Measurements from ENCODE around the gene MACO1. TPM values are rescaled to one million over a fixed set of nuclear protein-coding genes. Genes with fewer than 3 reads are reported as not detected.
"Not testable (repeated sequence)": the region's sequence is repeated elsewhere in the genome, so short reads cannot be mapped to it uniquely, and the experiment has no call there.

The MACO1 gene
- total RNA-seq, 2 donors from 2014 or later = 17.7 to 28.2 TPM

- H3K4me3 ChIP-seq = no peak overlapping the region
- H3K27ac ChIP-seq = no peak overlapping the region
- no peak for DNase-seq
- intact Hi-C loops (cut with DNase I) = no loop called here
- H3K9ac ChIP-seq (ENCODE audit: low read depth in 2 of 2, low read length in 2 of 2) = no peak overlapping the region
- H3K4me1 ChIP-seq = no peaks in the 10 kb centered on the region
- H3K9me3 ChIP-seq = no peaks in the 10 kb centered on the region
- no peaks in the 10 kb centered on the region for H3K27me3 ChIP-seq
- TF ChIP-seq CTCF (IDR thresholded peaks at IDR 0.05) = no peak
- no peaks in the 10 kb centered on the region for H3K36me3 ChIP-seq
Observed at GRCh38 chr1:25439287-25439686, 8.6 kb downstream of the MACO1 start.

GRCh38 chr1:25442178-25442577, 11.5 kb downstream of the MACO1 start:
- DNase-seq = no peak
- no peaks in the 10 kb centered on the region for H3K27me3 ChIP-seq
- intact Hi-C loops (cut with DNase I) = no loop called here
- no peak overlapping the region for H3K4me3 ChIP-seq
- no peak overlapping the region for H3K9ac ChIP-seq (ENCODE audit: low read depth in 2 of 2, low read length in 2 of 2)
- no peaks in the 10 kb centered on the region for H3K9me3 ChIP-seq
- H3K4me1 ChIP-seq = no peaks in the 10 kb centered on the region
- TF ChIP-seq CTCF (IDR thresholded peaks at IDR 0.05) = no peak
- no peaks in the 10 kb centered on the region for H3K36me3 ChIP-seq
- no peak overlapping the region for H3K27ac ChIP-seq

- intact Hi-C loops (cut with DNase I) = no loop called here
- no peaks in the 10 kb centered on the region for H3K4me1 ChIP-seq
- no peak overlapping the region for H3K27ac ChIP-seq
Observed at GRCh38 chr1:25443030-25443699, 12.5 kb downstream of the MACO1 start.

GRCh38 chr1:25444604-25445003, 13.9 kb downstream of the MACO1 start:
- H3K4me1 ChIP-seq; H3K4me3 ChIP-seq; intact Hi-C loops (cut with DNase I): not testable (repeated sequence)

More at GRCh38 chr1:25443030-25443699, 12.5 kb downstream of the MACO1 start:
- Histone ChIP-seq H3K9me3 (no peaks in the 10 kb centered on the region), H3K27me3 (no peaks in the 10 kb centered on the region), H3K36me3 (no peaks in the 10 kb centered on the region), H3K4me3 (no peak overlapping the region), H3K9ac (ENCODE audit: low read depth in 2 of 2, low read length in 2 of 2) (no peak overlapping the region)
- TF ChIP-seq CTCF (IDR thresholded peaks at IDR 0.05) = no peak
- no peak for DNase-seq

GRCh38 chr1:25445993-25446538, 15.4 kb downstream of the MACO1 start:
- no peak for TF ChIP-seq CTCF (IDR thresholded peaks at IDR 0.05)
- H3K4me1 ChIP-seq = no peaks in the 10 kb centered on the region
- DNase-seq = no peak
- no peak overlapping the region for H3K4me3 ChIP-seq
- H3K36me3 ChIP-seq = no peaks in the 10 kb centered on the region
- H3K27ac ChIP-seq = no peak overlapping the region
- no peaks in the 10 kb centered on the region for H3K27me3 ChIP-seq
- no peaks in the 10 kb centered on the region for H3K9me3 ChIP-seq
- no peak overlapping the region for H3K9ac ChIP-seq (ENCODE audit: low read depth in 2 of 2, low read length in 2 of 2)
- intact Hi-C loops (cut with DNase I) = no loop called here

More at GRCh38 chr1:25444604-25445003, 13.9 kb downstream of the MACO1 start:
- H3K36me3 ChIP-seq; H3K9me3 ChIP-seq; DNase-seq; H3K27me3 ChIP-seq; H3K9ac ChIP-seq (ENCODE audit: low read depth in 2 of 2, low read length in 2 of 2); H3K27ac ChIP-seq: not testable (repeated sequence)

- Histone ChIP-seq H3K4me3 (no peak overlapping the region), H3K4me1 (no peaks in the 10 kb centered on the region), H3K9ac (ENCODE audit: low read depth in 2 of 2, low read length in 2 of 2) (no peak overlapping the region), H3K9me3 (no peaks in the 10 kb centered on the region), H3K27me3 (no peaks in the 10 kb centered on the region), H3K27ac (no peak overlapping the region), H3K36me3 (no peaks in the 10 kb centered on the region)
- intact Hi-C loops (cut with DNase I) = no loop called here
- TF ChIP-seq CTCF (IDR thresholded peaks at IDR 0.05) = no peak
- no peak for DNase-seq
Observed at GRCh38 chr1:25447547-25447946, 16.9 kb downstream of the MACO1 start.
